SK-N-SH (cell line): Measurements from ENCODE around the gene HS3ST5. TPM values are rescaled to one million over a fixed set of nuclear protein-coding genes. Genes with fewer than 3 reads are reported as not detected.

Experiments
- CTCF ChIA-PET: fragments of 300-600, 350-600 bp; formaldehyde crosslinking; extraction: SDS; loops from one replicate; lab custom pipeline; 2021; lab: Yijun Ruan, JAX
- POLR2A ChIA-PET: fragments of 350-600 bp; sonication (Branson Sonifier 250); formaldehyde crosslinking; extraction: SDS; loops from one replicate; lab custom pipeline; 2020; ENCODE audit warnings: antibody characterized with exemption, inconsistent platforms; lab: Yijun Ruan, JAX
- DNase-seq: peaks from one replicate; pipeline ENCODE4 v3.0.0; 2012
- H2AFZ ChIP-seq: fragments of 200-600 bp; sonication (generic); 2 replicates; pipeline ENCODE4 v1.8.1; 2016; ENCODE audit warnings: antibody characterized with exemption, mild to moderate bottlenecking, low read depth
- H3F3A ChIP-seq: fragments of 200-600 bp; sonication (generic); replicated peaks from 2 replicates; pipeline ENCODE3; 2016; ENCODE audit warnings: antibody characterized with exemption, mild to moderate bottlenecking; ENCODE audit not compliant: insufficient read depth
- H3K27ac ChIP-seq, 2 experiments: fragments of 200-500 bp in 1 of 2; fragments of 200-600 bp in 1 of 2; sonication (Bioruptor generic) in 1 of 2; sonication (generic), shearing (Covaris generic) in 1 of 2; 2 replicates each; pipeline versions ENCODE4 v1.5.1 to v1.6.1; 2014 to 2016; ENCODE audit warnings: low read depth in 2 of 2, inconsistent platforms in 1 of 2, low read length in 1 of 2, mild to moderate bottlenecking in 1 of 2, mixed read lengths in 1 of 2
- H3K27me3 ChIP-seq: fragments of 200-600 bp; sonication (generic), shearing (Covaris generic); 2 replicates; pipeline ENCODE4 v1.6.1; 2016; ENCODE audit warnings: mixed run types; ENCODE audit not compliant: insufficient read depth
- H3K36me3 ChIP-seq, 2 experiments: fragments of 200-500 bp in 1 of 2; fragments of 200-600 bp in 1 of 2; sonication (Bioruptor generic) in 1 of 2; sonication (generic) in 1 of 2; replicated peaks in 1 of 2; 2 replicates each; pipeline versions ENCODE3 to v1.5.1; 2014 to 2016; ENCODE audit warnings: low read length in 1 of 2, mild to moderate bottlenecking in 1 of 2; ENCODE audit not compliant: insufficient read depth in 2 of 2, control insufficient read depth in 1 of 2
- H3K4me1 ChIP-seq, 2 experiments: fragments of 200-500 bp in 1 of 2; fragments of 200-600 bp in 1 of 2; sonication (Bioruptor generic) in 1 of 2; sonication (generic), shearing (Covaris generic) in 1 of 2; 2 replicates each; pipeline versions ENCODE4 v1.5.1 to v1.6.1; 2014 to 2016; ENCODE audit warnings: low read depth in 1 of 2, low read length in 1 of 2, mixed run types in 1 of 2; ENCODE audit not compliant: insufficient read depth in 2 of 2, control insufficient read depth in 1 of 2
- H3K4me2 ChIP-seq: fragments of 200-600 bp; sonication (generic), shearing (Covaris generic); 2 replicates; pipeline ENCODE4 v1.6.1; 2017; ENCODE audit warnings: mixed run types
- H3K4me3 ChIP-seq, 2 experiments: fragments of 200-500 bp in 1 of 2; fragments of 200-600 bp in 1 of 2; sonication (Bioruptor generic) in 1 of 2; sonication (generic), shearing (Covaris generic) in 1 of 2; 2 replicates each; pipeline versions ENCODE4 v1.5.1 to v1.8.1; 2014 to 2016; ENCODE audit warnings: low read depth in 2 of 2, inconsistent platforms in 1 of 2, low read length in 1 of 2, mild to moderate bottlenecking in 1 of 2, mixed read lengths in 1 of 2, moderate library complexity in 1 of 2
- H3K79me2 ChIP-seq: fragments of 200-600 bp; sonication (generic); 2 replicates; pipeline ENCODE4 v1.8.1; 2017; ENCODE audit warnings: mild to moderate bottlenecking; ENCODE audit not compliant: insufficient read depth
- H3K9ac ChIP-seq: fragments of 200-600 bp; sonication (generic); 2 replicates; pipeline ENCODE4 v1.6.1; 2017; ENCODE audit warnings: mixed run types
- H3K9me2 ChIP-seq: fragments of 200-600 bp; sonication (generic); 2 replicates; pipeline ENCODE4 v1.6.1; 2017; ENCODE audit warnings: mixed run types
- H3K9me3 ChIP-seq: fragments of 200-600 bp; sonication (generic); 2 replicates; pipeline ENCODE4 v1.6.1; 2017; ENCODE audit warnings: mixed run types, mild to moderate bottlenecking, moderate library complexity
- H4K20me1 ChIP-seq: fragments of 200-600 bp; sonication (generic); 2 replicates; pipeline ENCODE4 v1.6.1; 2017; ENCODE audit warnings: mild to moderate bottlenecking, mixed run types; ENCODE audit not compliant: insufficient read depth
- ELF1 ChIP-seq: IDR thresholded peaks from 2 replicates; pipeline ENCODE4 v1.4.0; 2012
- EP300 ChIP-seq, 2 experiments: IDR thresholded peaks; 2 replicates each; pipeline versions ENCODE4 v1.4.0 to v1.6.1; 2012; ENCODE audit warnings: borderline replicate concordance in 1 of 2, low read depth in 1 of 2, low read length in 1 of 2
- EZH2phosphoT487 ChIP-seq: fragments of 200-600 bp; sonication (generic); IDR thresholded peaks from 2 replicates; pipeline ENCODE4 v1.6.1; 2017; ENCODE audit warnings: low read depth, mixed run types, mild to moderate bottlenecking, antibody characterized with exemption, moderate library complexity, borderline replicate concordance
- FOXJ3 ChIP-seq: sonication (generic); formaldehyde crosslinking; IDR thresholded peaks from 2 replicates; pipeline ENCODE4 v1.5.1; 2020; ENCODE audit warnings: mild to moderate bottlenecking, missing genetic modification reagents
- GABPA ChIP-seq: IDR thresholded peaks from 2 replicates; pipeline ENCODE4 v1.4.0; 2012; ENCODE audit warnings: low read depth, mild to moderate bottlenecking
- JUND ChIP-seq: IDR thresholded peaks from 2 replicates; pipeline ENCODE4 v1.4.0; 2012
- MAX ChIP-seq: IDR thresholded peaks from 2 replicates; pipeline ENCODE4 v1.4.0; 2012; ENCODE audit warnings: low read depth
- MEF2A ChIP-seq: IDR thresholded peaks from 2 replicates; pipeline ENCODE4 v1.4.0; 2012; ENCODE audit warnings: low read depth, borderline replicate concordance
- MXI1 ChIP-seq: IDR thresholded peaks from 2 replicates; pipeline ENCODE4 v1.6.1; 2012; ENCODE audit warnings: mild to moderate bottlenecking, low read depth, low read length, improper control_type of control experiment
- NRF1 ChIP-seq: IDR thresholded peaks from 2 replicates; pipeline ENCODE4 v1.6.1; 2012; ENCODE audit warnings: low read depth, mild to moderate bottlenecking, low read length
- RCOR1 ChIP-seq: fragments of 150-350 bp; IDR thresholded peaks from 2 replicates; pipeline ENCODE4 v1.6.1; 2017; ENCODE audit warnings: antibody characterized with exemption, low read length
- RFX5 ChIP-seq: IDR thresholded peaks from 2 replicates; pipeline ENCODE4 v1.6.1; 2012; ENCODE audit warnings: mild to moderate bottlenecking, improper control_type of control experiment, low read length
- SIN3A ChIP-seq: IDR thresholded peaks from 2 replicates; pipeline ENCODE4 v1.6.1; 2012; ENCODE audit warnings: low read depth, mild to moderate bottlenecking, low read length, moderate library complexity, borderline replicate concordance
- TEAD4 ChIP-seq: IDR thresholded peaks from 2 replicates; pipeline ENCODE4 v1.4.0; 2012; ENCODE audit warnings: mild to moderate bottlenecking, borderline replicate concordance; ENCODE audit not compliant: insufficient read depth
- YY1 ChIP-seq: IDR thresholded peaks from 2 replicates; pipeline ENCODE4 v1.4.0; 2012; ENCODE audit warnings: low read depth, mild to moderate bottlenecking
- WGBS: methylation state at CpG from one replicate; pipeline ENCODE4 v1.1.6; 2017; ENCODE audit warnings: low lambda C conversion rate; 5-methylcytosine and 5-hydroxymethylcytosine counted together
- polyA plus RNA-seq, 3 experiments: library from polyadenylated mRNA; depleted of rRNA; stranded (reverse); fragments of >200 nt; gene quantifications; 2 replicates each; pipeline ENCODE4 v1.2.3, GENCODE V29; 2012
- TF ChIP-seq, protein P1 (sequence below): IDR thresholded peaks from 2 replicates; pipeline ENCODE4 v1.4.0; 2012; ENCODE audit warnings: low read depth, borderline replicate concordance

Gene HS3ST5
- polyA plus RNA-seq, 1 of the 3 experiments (the other 2 are of a cell fraction) = 0.02 TPM

DNA sequence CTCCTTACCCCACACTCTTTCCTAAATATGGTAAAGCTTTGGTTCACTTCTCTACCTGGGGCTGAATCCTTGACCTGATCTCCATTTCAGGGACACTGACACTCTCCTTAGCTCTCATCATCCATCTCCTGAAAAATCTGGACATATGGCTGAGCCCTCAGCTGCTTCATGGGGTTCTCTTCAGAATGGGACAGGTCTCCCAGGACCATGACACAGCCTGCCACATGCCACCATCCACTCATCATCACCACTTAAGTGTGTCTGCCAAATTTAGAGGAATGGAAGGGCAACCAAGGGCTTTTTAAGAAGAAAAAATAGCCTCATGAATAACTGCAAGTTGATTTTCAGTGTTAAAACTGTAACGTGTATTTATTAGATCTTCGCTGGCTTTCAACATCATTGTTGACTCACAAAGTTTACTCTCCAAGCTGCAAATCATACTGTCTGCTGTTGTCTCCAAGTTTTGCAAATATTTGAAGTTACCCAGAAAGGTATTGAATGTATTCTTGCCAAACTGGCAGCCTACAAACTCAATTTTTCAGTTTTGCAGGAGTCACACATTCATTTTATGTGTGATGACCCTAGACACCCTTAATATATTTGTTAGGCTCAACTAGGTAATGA is 41.1 kb downstream of the HS3ST5 start:
- Histone ChIP-seq H3K4me2 (no peak overlapping the region), H3K79me2 (no peaks in the 10 kb centered on the region), H3K27me3 (no peaks in the 10 kb centered on the region), H3F3A (no peaks in the 10 kb centered on the region), H3K9ac (no peak overlapping the region), H3K9me2 (no peaks in the 10 kb centered on the region), H3K4me1 (no peaks in the 10 kb centered on the region), H3K36me3 (no peaks in the 10 kb centered on the region), H4K20me1 (no peaks in the 10 kb centered on the region), H3K4me3 (no peak overlapping the region), H2AFZ (no peak overlapping the region), H3K27ac (no peak overlapping the region), H3K9me3 (no peaks in the 10 kb centered on the region)
- CTCF ChIA-PET = no interaction called here
- no peak for DNase-seq
- TF ChIP-seq ELF1 = no peak
- TF ChIP-seq TEAD4 = no peak
- no peak for TF ChIP-seq NRF1
- no peak for TF ChIP-seq MXI1
- no peak for TF ChIP-seq MEF2A
- no peak for TF ChIP-seq RFX5
- TF ChIP-seq JUND = no peak
- POLR2A ChIA-PET = no interaction called here
- WGBS = 80% methylated on average over 2 of the region's 2 CpGs

DNA sequence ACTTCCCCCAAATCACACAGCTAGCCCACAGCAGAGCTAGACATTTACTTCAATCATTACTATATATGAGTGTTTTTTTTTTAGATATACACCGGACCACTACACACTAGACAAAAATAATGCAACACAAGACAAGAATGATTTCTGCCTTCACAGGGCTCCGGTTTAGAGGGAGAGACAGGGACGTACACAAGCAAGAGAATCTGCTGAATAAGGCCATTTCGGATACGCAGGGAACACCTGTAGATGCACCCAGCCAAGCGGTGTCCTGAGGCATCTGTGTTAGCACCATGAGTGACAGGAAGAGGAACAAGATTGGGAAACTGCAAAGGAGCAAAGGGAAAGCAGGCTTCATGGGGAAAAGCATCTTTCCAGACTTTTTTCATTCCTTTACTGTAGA is 45.7 kb downstream of the HS3ST5 start:
- Histone ChIP-seq H3F3A (no peaks in the 10 kb centered on the region), H4K20me1 (no peaks in the 10 kb centered on the region), H3K79me2 (no peaks in the 10 kb centered on the region), H3K27me3 (no peaks in the 10 kb centered on the region), H3K27ac (no peak overlapping the region), H3K9me3 (no peaks in the 10 kb centered on the region), H3K9me2 (no peaks in the 10 kb centered on the region), H3K4me1 (no peaks in the 10 kb centered on the region), H3K9ac (no peak overlapping the region), H3K36me3 (no peaks in the 10 kb centered on the region), H3K4me3 (no peak overlapping the region), H3K4me2 (no peak overlapping the region), H2AFZ (no peak overlapping the region)
- no peak for TF ChIP-seq RCOR1
- DNase-seq = no peak
- CTCF ChIA-PET = interaction anchor here (1.1 kb wide), 1 partner anchor 200 kb away, joined by 3 read pairs; no protein-coding TSS in a partner anchor
- POLR2A ChIA-PET = no interaction called here
- WGBS = 48% methylated on average over 6 of the region's 6 CpGs

DNA sequence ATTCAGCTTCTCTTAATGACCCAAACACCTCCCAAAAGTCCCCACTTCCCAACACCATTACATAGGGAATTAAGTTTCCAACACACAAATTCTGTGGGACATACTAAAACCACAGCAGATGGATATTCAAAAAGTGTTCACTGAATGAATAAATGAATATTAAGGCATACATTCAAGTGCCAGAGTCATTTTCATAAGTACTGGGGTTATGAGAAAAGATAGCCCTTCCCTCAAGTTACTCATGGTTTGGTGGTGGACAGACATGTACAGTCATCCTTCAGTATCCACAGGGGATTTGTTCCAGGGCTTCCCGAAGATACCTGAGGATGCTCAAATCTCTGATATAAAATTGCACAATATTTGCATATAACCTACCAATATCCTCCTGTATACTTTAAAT is 50.4 kb downstream of the HS3ST5 start:
- POLR2A ChIA-PET = no interaction called here
- Histone ChIP-seq H3K36me3 (no peaks in the 10 kb centered on the region), H2AFZ (no peak overlapping the region), H3K79me2 (no peaks in the 10 kb centered on the region), H3K9ac (no peak overlapping the region), H3K27me3 (no peaks in the 10 kb centered on the region), H3K9me2 (no peaks in the 10 kb centered on the region), H4K20me1 (no peaks in the 10 kb centered on the region), H3K4me1 (no peaks in the 10 kb centered on the region), H3K9me3 (no peaks in the 10 kb centered on the region), H3K27ac (no peak overlapping the region), H3F3A (no peaks in the 10 kb centered on the region), H3K4me3 (no peak overlapping the region), H3K4me2 (no peak overlapping the region)
- TF ChIP-seq EP300 (IDR thresholded peaks at IDR 0.05; ENCODE audit: borderline replicate concordance in 1 of 2, low read depth in 1 of 2, low read length in 1 of 2) (no peak), FOXJ3 (CRISPR knock-in tag) (no peak), MXI1 (no peak), RCOR1 (no peak), MAX (no peak), GABPA (no peak), YY1 (no peak), SIN3A (no peak), JUND (no peak), EZH2phosphoT487 (no peak), NRF1 (no peak)
- TF ChIP-seq, protein P1, sequence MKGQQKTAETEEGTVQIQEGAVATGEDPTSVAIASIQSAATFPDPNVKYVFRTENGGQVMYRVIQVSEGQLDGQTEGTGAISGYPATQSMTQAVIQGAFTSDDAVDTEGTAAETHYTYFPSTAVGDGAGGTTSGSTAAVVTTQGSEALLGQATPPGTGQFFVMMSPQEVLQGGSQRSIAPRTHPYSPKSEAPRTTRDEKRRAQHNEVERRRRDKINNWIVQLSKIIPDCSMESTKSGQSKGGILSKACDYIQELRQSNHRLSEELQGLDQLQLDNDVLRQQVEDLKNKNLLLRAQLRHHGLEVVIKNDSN = no peak
- no peak for DNase-seq
- CTCF ChIA-PET = interaction anchor here (1.2 kb wide), 1 partner anchor 12 kb away, joined by 4 read pairs; no protein-coding TSS in a partner anchor
- WGBS = 15% methylated on average over 1 of the region's 1 CpG
